Nephron (organoid): Measurements from ENCODE around the gene ADAMTS6.

Experiments used
- H3K27ac Mint-ChIP-seq, 3 experiments: 2 replicates each; pipeline ENCODE4 v1.8.0; 2020; ENCODE audit warnings: mixed read lengths in 3 of 3, mild to moderate bottlenecking in 2 of 3, moderate library complexity in 1 of 3
- H3K27me3 Mint-ChIP-seq: 2 replicates; pipeline ENCODE4 v1.8.0; 2021; ENCODE audit warnings: low read depth, mild to moderate bottlenecking, moderate library complexity, mixed read lengths
- H3K36me3 Mint-ChIP-seq: 2 replicates; pipeline ENCODE4 v1.8.0; 2020; ENCODE audit warnings: low read depth, mixed read lengths
- H3K4me1 Mint-ChIP-seq: 2 replicates; pipeline ENCODE4 v1.8.0; 2020; ENCODE audit warnings: mixed read lengths
- H3K4me3 Mint-ChIP-seq, 3 experiments: 2 replicates each; pipeline ENCODE4 v1.8.0; 2020; ENCODE audit warnings: mild to moderate bottlenecking in 3 of 3, mixed read lengths in 3 of 3, moderate library complexity in 2 of 3
- H3K9me3 Mint-ChIP-seq: 2 replicates; pipeline ENCODE4 v1.8.0; 2020; ENCODE audit warnings: mixed read lengths
- TF ChIP-seq, protein P1 (sequence below), 3 experiments: fragments of 200-600 bp; sonication (generic); IDR thresholded peaks; one replicate each; pipeline ENCODE4 v1.5.0; 2021; ENCODE audit warnings: antibody characterized with exemption in 3 of 3; ENCODE audit not compliant: unreplicated experiment in 3 of 3

The ADAMTS6 gene

DNA sequence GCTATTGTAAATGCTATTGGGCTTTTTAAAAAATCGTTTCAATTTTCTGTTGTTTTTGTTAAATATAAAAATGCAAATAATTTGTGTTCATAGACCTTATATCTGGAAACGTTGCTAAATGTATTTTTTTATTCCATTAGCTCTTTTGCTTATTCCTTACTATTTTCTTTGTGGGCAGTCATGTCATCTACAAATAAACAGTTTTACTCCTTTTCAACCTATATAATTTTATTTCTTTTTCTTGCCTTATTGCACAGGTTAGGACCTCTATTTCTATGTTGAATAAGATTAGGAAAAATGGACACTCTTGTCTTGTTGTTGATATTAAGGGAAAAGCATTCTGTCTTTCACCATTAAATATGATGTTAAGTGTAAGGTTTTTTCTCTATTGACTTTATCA, 364.2 kb downstream of the ADAMTS6 start:
- TF ChIP-seq, protein P1, sequence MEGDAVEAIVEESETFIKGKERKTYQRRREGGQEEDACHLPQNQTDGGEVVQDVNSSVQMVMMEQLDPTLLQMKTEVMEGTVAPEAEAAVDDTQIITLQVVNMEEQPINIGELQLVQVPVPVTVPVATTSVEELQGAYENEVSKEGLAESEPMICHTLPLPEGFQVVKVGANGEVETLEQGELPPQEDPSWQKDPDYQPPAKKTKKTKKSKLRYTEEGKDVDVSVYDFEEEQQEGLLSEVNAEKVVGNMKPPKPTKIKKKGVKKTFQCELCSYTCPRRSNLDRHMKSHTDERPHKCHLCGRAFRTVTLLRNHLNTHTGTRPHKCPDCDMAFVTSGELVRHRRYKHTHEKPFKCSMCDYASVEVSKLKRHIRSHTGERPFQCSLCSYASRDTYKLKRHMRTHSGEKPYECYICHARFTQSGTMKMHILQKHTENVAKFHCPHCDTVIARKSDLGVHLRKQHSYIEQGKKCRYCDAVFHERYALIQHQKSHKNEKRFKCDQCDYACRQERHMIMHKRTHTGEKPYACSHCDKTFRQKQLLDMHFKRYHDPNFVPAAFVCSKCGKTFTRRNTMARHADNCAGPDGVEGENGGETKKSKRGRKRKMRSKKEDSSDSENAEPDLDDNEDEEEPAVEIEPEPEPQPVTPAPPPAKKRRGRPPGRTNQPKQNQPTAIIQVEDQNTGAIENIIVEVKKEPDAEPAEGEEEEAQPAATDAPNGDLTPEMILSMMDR (IDR thresholded peaks at IDR 0.05; ENCODE audit: unreplicated experiment in 3 of 3) = no peak

DNA sequence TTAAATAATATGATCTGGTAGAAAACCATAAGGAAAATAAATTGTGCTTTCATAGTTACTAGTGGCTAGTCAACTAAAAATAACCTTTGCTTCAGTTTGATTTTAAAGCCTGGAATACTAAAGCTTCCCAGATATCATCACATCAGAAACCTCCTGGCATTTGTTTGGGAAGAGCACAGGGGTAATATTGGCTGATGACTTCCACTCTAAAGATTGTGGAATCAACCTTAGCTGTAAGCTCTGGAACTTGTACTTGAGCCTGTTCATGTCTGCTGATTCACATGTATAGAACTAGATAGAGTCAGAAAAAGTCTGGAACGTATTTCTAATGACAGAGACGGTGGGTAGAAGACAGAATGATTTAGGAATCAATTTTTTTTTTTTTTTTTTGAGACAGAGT, 367.9 kb downstream of the ADAMTS6 start:
- H3K27me3 Mint-ChIP-seq = no peaks in the 10 kb centered on the region
- TF ChIP-seq, protein P1 (IDR thresholded peaks at IDR 0.05; ENCODE audit: unreplicated experiment in 3 of 3) = no peak
- no peak overlapping the region for H3K4me3 Mint-ChIP-seq
- H3K9me3 Mint-ChIP-seq = peaks cover 14% of the 10 kb centered on the region
- no peaks in the 10 kb centered on the region for H3K4me1 Mint-ChIP-seq
- H3K36me3 Mint-ChIP-seq = no peaks in the 10 kb centered on the region
- H3K27ac Mint-ChIP-seq = no peak overlapping the region

More for the DNA sequence above, 364.2 kb downstream of the ADAMTS6 start:
- Mint-ChIP-seq H3K4me3 (no peak overlapping the region), H3K4me1 (peaks cover 4% of the 10 kb centered on the region), H3K27me3 (no peaks in the 10 kb centered on the region), H3K36me3 (no peaks in the 10 kb centered on the region), H3K27ac (no peak overlapping the region), H3K9me3 (peaks cover 14% of the 10 kb centered on the region)

DNA sequence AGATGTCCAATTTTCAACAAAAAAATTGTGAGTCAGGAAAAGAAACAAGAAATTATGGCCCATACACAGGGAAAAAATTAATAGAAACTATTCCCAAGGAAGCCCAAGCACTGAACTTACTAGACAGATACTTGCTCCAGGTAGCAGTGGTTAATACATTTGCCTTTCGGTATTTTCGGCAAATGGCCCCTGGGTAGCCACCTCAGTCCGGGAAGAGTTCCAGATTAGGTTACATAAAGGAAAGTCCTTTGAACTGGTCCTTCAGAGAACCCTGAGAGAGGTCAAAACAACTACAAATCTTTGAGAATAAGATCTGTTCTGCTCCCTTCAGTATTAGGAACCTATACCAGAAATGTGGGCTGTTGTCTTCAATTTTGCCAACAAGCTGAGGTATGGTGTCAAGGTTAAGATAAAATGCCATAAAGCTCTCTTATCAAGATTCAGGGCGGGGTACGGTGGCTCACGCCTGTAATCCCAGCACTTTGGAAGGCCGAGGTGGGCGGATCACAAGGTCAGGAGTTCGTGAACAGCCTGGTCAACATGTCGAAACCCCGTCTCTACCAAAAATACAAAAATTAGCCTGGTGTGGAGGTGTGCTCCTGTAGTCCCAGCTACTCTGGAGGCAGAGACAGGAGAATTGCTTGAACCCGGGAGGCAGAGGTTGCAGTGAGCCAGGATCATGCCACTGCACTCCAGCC, 369.6 kb downstream of the ADAMTS6 start:
- TF ChIP-seq, protein P1 (IDR thresholded peaks at IDR 0.05; ENCODE audit: unreplicated experiment in 3 of 3) = no peak
- H3K36me3 Mint-ChIP-seq = no peaks in the 10 kb centered on the region
- H3K27me3 Mint-ChIP-seq = no peaks in the 10 kb centered on the region
- peaks cover 4% of the 10 kb centered on the region for H3K9me3 Mint-ChIP-seq
- no peak overlapping the region for H3K27ac Mint-ChIP-seq
- H3K4me1 Mint-ChIP-seq = no peaks in the 10 kb centered on the region
- no peak overlapping the region for H3K4me3 Mint-ChIP-seq

DNA sequence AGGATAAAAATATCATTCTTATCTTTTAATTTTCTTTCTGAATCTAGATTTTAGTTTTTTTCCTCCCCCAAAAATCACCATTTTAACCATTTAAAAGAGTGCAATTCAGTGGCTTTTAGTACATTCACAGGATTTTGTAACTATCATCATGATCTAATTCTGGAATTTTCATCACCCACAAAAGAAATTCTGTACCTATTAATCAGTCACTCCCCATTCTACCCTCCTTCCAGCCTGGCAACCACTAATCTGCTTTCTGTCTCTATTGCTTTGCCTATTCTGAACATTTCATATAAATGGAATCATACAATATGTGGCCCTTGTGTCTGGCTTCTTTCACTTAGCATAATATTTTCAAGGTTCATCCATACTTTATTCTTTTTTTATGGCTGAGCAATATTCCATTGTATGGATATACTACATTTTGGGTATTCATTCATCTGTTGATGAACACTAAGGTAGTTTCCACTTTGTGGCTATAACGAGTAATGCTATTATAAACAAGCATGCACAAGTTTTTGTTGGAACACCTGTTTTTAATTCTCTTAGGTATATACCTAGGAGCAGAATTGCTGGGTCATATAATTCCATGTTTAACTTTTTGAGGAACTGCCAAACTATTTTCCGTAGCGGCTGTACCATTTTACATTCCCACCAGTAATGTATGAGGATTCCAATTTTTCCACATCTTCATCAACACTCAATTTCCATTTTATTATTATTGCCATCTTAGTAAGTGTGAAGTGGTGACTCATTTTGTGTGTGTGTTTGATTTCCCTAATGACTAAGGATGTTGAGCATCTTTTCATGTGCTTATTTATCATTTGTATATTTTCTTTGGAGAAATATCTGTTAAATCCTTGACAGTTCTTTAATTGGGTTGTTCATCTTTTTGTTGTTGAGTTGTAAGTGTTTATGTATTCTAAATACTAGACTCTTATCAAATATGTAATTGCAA, 372.7 kb downstream of the ADAMTS6 start:
- Mint-ChIP-seq H3K9me3 (peaks cover 4% of the 10 kb centered on the region), H3K27ac (no peak overlapping the region)
- TF ChIP-seq, protein P1 (IDR thresholded peaks at IDR 0.05; ENCODE audit: unreplicated experiment in 3 of 3) = no peak

DNA sequence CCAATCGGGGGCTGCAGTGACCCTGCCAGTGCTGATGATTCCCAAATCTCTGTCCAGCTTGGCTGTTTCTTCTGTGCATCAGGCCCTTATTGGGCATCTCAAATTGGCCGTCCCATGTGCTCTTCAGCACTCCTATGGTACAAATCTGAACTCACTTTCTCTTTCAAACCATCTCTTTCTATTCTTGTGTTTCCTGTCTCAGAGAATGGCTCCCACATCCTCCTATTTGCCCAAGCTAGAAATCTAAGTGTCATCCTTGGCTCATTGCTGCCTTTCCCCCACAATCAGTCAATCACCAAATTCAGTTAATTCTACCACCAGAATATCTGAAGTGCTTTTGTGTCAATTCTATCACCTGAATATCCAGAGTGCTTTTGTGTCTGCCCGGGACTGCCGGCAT, 376.4 kb downstream of the ADAMTS6 start:
- Mint-ChIP-seq H3K27ac (no peak overlapping the region), H3K4me1 (peaks cover 26% of the 10 kb centered on the region), H3K27me3 (peaks cover 12% of the 10 kb centered on the region), H3K36me3 (no peaks in the 10 kb centered on the region), H3K9me3 (peaks cover 3% of the 10 kb centered on the region), H3K4me3 (no peak overlapping the region)
- TF ChIP-seq, protein P1 (IDR thresholded peaks at IDR 0.05; ENCODE audit: unreplicated experiment in 3 of 3) = no peak

More for the DNA sequence above, 372.7 kb downstream of the ADAMTS6 start:
- H3K4me3 Mint-ChIP-seq = no peak overlapping the region
- no peaks in the 10 kb centered on the region for H3K36me3 Mint-ChIP-seq
- peaks cover 12% of the 10 kb centered on the region for H3K27me3 Mint-ChIP-seq
- H3K4me1 Mint-ChIP-seq = peaks cover 10% of the 10 kb centered on the region
